NCI-H2029 (cell line): ENCODE results near the gene FNDC1.
"Not testable (repeated sequence)": the region's sequence is repeated elsewhere in the genome, so short reads cannot be mapped to it uniquely, and the experiment has no call there.

Experiments
- DNase-seq: peaks from one replicate; lab custom pipeline; 2025; lab: John Stamatoyannopoulos, UW

FNDC1 gene

DNA sequence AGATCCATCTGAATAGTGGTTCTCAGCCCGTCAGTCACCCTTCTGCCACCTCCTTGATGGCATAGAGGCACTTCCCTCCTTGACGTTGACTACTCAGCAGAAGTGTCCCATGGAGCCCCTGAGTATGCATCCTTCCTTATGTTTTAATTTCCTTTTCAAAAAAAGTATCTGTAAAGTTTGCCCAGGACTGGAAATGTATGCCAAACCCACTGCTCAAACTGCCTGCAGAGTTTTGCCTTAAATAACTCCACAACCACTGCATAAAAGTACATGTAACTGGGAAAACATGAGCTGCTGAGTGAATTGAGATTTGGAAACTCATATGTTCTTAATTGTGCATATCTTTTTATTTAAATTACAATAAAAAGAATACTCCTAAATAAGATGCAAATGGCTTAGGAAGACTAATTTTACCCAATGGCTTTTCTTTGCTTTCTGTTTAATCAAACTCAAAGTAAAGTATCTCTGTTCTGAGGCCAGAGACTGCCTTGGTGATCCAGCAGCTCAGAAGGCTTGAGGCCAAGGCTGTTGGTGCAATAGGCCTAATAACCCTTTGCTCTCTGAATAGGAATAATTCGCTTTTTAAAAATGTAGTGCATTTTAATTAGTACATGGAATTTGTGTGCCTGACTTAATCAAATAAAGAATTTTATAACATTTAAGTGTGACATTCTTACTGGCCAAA lies 90.4 kb downstream of the FNDC1 start:
- DNase-seq = no peak

DNA sequence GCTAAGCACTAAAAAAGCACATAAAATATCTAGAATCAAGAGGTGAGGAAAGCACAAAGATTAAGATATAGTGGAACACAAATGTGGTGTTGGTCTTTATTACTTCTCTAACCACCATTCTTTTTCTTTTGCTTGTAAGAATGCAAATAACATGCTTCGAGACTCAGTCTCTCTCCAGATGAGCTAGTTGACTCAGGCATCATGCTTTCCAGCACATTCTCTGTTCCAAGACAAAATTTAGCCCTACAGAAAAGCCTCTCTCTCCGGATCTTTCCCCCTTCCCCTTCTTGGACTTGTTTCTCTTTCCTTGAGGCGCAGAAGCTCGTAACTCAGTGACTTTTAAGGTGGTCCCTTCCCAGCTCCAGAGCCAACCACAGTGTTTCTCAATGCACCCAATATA lies 91.0 kb downstream of the FNDC1 start:
- DNase-seq = no peak

DNA sequence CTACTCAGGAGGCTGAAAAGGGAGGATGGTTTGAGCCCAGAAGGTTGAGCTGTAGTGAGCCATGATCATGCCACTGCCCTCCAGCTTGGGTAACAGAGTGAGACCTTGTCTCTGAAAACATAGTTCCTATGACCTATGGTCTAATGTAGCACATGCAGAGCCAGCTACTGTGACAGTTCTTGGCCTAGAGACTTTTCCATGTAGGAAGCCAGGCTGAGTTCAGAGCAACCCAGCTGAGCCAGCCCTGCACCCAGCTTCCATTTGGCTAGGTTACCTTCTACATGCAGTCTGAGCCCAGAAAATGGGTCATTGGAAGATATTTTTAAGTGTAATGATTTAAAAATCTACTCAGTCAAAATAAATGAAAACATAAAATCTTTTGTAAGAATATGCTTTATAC lies 92.8 kb downstream of the FNDC1 start:
- no peak for DNase-seq

DNA sequence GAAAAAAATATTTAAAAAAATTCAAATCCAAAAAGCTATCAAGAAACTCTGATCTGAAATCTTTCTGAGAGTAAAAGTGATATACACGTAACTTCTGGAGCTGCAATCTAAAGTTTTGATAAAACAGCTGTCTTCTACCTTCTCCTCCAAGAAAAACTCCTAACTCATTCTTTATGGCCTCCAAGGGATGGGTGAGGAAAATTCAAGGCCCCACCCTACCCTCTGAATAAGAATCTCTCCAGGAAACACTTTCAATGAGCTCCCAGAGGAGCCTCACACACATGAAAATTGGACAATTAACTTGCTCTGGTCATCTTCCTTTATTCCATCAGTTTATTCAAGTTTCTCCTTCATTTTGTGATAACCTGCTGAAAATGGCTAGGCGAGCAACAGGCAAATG lies 93.4 kb downstream of the FNDC1 start:
- no peak for DNase-seq

DNA sequence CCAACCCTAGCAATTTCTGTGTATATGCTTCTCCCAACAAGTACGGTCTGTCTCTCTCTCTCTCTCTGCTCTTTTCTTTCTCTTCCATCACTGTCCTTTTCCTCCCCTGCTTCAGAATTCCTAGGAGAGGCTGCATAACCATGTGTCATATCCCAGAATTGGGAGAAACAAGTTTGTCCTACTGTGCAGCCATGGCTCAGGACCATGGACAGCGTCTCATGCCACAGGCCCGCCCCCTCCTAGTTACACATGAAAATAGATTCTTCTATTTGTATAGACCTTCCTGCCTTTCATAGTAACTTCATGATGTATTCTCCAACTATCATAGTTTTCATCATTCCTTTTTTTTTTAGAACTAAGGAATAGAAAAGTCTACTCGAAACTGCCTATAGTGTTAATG lies 98.0 kb downstream of the FNDC1 start:
- no peak for DNase-seq

DNA sequence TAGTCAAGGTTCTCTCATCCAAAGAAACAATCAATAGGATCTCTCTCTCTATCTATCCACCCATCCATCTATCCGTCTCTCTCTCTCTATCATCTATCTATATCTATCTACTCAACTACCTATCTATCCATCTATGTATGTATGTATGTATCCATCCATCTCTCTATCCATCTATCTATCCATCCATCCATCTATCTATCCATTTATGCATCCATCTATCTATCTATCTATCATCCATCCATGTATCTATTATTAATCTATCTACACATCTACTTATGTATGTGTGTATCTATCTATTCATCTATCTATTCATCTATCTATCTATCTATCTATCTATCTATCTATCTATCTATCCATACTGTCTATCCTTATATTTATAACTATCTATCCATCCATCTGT lies 99.3 kb downstream of the FNDC1 start:
- DNase-seq = no peak

DNA sequence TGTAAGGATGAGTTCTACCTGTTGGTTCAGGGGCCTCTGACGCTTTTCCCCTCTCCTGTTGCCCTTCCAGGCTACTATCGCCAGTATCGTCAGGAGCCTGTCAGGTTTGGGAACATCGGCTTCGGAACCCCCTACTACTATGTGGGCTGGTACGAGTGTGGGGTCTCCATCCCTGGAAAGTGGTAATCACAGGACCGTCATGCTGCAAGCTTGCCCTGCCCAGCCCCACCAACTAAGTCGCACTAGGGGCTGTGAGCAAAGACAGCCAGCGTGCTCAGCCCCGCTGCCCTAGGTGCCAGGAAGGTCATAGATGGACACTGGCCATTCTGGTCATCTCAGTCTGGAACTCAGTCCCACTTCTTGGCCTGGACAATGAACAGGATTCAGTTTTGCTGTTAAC lies 102.1 kb downstream of the FNDC1 start:
- no peak for DNase-seq

DNA sequence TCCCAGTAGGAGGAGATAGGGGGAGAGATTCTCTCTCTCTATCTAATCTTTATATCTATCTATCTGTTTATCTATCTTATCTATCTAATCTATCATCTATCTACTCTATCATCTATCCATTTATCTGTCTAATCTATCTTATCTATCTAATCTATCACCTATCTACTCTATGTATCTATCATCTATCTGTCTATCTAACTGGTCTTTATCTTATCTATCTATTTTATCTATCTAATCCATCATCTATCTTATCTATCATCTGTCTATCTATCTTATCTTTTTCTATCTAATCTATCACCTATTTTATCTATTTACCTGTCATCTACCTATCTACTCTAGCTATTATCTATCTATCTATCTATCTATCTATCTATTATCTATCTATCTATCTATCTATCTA lies 109.4 kb downstream of the FNDC1 start:
- DNase-seq = no peak

DNA sequence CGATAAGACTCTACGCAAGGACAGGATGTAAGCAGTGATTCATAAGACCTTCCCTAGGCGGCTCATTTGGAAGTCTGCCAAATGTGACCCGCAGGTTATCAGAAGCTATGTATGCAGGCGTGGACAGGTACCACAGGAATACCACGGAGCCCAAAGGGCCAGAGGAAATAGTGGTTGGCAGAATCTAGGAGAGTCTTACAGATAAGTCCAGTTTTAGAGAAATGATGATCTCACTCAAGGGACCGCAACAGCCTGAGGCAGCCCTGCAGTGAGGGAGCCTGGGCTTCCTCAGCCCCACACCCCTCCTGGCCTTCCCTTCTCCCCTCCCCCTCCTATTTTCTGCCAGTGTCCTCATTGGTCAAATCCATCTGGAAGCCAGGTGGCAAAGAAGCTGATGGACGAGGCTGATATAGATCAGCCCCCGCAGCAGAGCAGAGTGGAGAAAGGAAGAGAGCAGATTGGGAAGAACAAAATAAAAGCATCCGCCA lies 110.6 kb downstream of the FNDC1 start:
- no peak for DNase-seq

DNA sequence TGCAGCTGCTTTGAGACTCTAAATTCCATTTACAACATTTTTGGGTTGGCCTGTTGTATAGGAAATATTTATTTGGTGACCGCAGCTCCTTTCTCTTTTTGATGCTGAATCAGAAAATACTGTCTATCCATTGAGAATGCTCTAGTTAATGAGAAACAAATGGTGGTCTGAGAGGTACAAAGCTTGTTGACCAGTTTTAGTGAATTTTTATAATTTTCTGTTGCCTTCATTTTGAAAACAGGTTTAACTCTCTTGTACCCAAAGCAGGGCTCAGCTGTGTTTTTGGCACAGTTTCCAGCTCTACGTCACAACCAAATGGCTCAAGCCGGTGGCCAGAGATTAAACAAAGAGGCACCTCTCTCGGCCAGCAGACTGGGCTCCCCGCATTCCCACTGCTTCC lies 113.2 kb downstream of the FNDC1 start:
- DNase-seq = no peak

DNA sequence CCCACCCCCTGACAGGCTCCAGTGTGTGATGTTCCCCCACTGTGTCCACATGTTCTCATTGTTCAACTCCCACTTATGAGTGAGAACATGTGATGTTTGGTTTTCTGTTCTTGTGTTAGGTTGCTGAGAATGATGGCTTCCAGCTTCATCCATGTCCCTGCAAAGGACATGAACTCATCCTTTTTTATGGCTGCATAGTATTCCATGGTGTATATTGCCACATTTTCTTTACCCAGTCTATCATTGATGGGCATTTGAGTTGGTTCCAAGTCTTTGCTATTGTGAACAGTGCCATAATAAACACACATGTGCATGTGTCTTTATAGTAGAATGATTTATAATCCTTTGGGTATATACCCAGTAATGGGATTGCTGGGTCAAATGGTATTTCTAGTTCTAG lies 115.5 kb downstream of the FNDC1 start:
- not testable (repeated sequence) for DNase-seq

DNA sequence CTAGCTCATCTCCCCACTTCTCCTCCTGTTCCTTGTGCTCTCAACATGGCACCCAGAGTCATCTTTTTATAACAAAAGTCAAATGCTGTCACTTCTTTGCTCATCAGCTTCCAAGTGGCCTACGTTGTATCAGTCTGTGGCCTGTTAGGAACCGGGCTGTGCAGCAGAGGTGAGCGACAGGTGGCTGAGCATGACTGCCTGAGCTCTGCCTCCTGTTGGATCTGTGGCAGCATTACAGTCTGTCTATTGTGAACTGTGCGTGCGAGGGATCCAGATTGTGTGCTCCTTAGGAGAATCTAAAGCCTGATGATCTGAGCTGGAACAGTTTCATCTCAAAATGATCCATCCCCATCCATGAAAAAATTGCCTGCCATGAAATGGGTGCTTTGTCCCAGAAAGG lies 129.6 kb downstream of the FNDC1 start:
- no peak for DNase-seq

DNA sequence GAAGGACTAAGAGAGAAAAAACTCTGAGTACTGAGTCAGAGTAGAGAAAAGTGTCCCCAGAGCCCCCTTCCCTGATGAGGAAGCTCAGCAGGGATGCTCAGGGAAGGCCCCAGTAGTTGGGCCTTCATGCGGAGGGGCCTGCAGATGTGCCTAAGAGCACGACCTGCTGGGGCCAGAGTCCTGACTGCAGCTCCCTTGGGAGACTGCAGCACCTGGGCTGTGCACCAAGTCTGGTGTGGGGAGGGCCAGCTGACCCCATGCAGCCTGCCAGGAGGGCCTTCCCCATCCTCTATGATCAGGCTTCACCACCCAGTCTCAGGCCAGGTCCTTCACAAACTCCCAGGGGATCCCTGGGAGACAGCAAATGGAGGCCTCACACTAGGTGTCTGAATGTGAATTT lies 130.4 kb downstream of the FNDC1 start:
- no peak for DNase-seq

DNA sequence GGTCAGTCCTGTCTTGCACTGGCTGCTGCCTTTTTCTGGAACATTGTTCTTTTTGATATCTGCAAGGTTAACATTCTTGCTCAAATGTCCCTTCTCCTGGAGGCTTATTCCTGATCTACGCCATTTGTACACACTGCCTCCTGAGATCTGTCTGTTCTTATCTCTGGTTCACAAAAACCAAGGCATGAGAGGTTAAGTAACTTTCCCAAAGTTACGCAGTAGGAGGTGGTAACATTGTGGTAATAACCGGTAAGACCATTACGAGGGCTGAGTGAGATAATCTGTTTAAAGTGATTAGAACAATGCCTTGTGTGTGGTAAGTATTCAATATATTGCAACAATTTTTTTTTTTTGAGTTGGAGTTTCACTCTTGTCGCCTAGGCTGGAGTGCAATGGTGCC lies 132.1 kb downstream of the FNDC1 start:
- no peak for DNase-seq

DNA sequence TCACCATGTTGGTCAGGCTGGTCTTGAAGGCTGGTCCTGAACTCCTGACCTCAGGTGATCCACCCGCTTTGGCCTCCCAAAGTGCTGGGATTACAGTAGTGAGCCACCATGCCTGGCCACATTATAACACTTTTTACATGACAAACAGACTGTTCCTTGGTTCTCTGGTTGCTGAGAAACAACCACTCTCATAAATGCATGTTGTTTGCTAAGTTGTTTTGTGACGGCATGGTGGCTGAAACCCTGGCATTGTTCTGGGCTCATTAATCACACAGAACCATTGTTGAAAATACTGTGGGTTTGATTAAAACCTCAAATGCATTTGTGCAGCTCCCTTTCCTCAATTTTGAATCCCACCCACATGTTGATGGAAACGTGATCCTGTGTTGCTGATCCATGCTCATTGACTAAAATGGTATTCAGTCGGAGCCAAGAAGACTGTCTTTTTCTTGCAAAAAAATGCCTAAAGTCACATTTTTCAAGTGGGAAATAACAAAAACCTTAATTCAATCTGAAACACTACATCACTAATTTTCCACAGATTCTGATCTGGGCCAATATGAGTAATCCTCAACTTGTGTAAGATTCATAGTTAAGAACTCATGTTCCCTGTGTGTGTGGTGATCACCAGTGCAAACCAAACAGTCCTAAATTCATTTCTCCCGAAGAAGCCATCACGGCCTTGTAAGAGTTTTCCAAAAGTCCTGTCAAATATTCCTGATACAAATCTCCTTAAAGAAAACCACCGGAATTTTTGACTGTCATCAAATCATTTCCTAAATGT lies 132.8 kb downstream of the FNDC1 start:
- no peak for DNase-seq

DNA sequence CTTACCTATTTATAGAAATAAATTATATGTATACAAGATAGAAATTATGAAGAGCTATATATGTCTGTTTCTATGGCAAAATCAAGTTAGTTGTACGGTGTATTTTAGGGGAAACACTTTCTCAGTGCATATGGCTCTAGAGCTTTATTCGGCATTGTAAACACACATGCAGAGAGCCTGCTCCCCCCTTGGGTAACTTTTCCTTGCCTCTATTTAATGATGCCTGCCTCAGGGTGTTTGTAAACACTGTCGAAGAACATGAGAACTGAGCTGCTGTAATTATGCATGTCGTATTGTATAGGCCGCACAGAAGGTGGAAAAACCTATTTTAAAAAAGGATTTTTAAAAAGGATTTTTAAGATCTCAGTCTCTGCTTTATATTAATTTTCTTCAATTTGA lies 133.4 kb downstream of the FNDC1 start:
- DNase-seq = no peak

DNA sequence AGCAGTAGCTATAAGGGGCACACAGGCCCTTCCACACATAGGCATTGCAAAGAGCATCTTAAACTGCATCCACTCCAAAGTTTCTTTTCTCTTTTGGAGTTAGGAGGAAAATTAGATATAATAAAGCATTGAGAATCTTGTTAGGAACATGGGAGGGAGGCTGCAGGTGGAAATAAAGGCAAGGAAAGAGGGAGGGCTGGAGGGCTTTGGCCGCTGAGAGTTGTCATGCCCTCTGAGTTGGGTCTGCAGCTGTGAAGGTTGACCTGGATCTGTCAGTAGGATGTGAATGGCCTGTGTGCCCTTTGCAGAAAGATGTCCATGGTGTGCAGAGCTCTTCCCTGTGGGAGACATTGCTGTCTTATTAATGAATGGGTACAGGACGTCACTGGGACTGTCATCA lies 134.0 kb downstream of the FNDC1 start:
- no peak for DNase-seq

DNA sequence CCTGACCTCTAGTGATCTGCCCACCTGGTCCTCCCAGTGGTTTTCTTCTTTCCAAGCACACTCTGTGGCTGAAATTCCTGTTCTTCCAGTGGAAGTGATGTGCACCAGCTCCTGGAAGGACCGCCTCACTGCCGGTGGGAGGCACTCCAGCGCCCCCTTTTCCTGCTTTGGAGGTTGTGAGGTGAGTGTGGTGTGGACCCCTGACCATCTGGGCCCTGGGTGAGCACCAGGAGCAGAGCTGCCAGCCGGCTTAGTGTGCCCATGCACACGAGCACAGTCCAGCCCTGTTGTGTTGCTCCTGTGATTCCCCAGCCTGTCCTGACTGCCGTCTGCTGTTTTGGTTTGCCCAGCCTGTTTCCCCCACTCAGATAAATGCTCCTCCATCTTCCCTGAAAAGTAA lies 134.6 kb downstream of the FNDC1 start:
- no peak for DNase-seq

DNA sequence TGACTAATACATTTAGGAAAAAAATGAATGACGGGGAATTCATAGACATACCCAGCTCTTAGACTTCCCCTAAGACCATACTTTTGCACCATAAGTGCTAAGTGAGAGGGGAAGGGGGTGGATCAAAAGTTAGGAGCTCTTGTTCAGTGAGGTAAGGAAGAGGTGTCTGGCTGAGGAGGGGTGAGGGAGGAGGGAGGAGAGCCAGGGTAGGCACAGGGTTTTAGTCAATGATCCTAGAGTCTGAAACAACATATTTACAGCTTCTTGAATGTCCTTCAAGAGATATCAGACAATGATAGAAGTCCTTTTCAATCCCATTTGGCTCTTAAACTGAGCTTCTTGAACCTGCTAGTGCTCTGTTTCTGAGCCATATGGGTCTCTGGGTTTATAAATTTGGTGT lies 135.4 kb downstream of the FNDC1 start:
- DNase-seq = no peak

DNA sequence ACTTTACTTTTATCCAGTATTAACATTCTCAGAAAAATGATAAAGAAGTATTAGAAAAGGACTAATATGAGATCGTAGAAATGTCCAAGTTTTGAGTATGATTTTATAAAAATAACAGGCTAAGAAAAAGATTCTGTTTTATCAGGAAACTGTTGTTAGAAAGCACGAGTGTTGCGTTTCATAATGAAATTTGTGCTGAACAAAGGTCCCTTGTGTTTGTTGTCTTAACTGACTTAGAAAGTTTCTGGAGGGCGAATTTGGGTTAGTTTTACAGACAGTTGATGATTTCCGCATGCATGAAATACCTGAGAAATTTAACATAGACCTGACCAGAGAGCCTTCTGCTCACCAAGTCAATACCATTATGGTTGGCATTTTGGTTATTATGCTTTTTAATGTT lies 136.0 kb downstream of the FNDC1 start:
- DNase-seq = no peak

DNA sequence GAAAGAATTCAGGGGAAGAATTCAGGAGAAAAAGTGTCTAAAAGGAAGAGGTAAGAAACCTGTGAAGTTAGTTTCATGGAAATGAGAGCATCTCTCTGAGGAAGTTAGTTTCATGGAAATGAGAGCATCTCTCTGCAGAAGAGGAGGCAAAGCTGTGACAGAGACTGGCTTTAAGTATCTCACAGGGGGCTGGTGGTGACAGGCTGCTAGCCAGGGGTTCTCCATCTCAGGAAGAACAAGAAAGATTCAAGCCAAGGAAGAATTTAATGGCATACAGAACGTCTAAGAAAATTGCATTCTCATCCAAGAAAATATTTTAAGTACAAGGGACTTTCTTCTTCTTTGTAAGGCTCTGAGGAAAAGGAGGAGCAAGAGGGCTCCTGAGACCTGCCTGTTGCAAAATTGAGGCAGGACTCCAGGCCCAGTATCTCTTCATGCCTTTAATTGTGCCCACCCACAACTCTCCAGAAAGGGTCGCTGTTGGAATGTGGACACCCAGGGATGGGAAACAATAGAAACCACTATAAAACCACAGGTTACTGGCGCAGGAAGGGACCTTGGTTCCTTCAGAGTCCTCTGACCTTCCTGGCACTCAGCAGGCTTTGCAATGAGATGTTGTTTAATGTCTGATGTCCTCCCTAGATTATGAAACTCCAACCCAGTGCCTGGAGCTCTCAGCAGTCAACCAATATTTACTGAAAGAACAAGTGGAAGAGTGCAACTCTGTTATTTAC lies 136.8 kb downstream of the FNDC1 start:
- no peak for DNase-seq

DNA sequence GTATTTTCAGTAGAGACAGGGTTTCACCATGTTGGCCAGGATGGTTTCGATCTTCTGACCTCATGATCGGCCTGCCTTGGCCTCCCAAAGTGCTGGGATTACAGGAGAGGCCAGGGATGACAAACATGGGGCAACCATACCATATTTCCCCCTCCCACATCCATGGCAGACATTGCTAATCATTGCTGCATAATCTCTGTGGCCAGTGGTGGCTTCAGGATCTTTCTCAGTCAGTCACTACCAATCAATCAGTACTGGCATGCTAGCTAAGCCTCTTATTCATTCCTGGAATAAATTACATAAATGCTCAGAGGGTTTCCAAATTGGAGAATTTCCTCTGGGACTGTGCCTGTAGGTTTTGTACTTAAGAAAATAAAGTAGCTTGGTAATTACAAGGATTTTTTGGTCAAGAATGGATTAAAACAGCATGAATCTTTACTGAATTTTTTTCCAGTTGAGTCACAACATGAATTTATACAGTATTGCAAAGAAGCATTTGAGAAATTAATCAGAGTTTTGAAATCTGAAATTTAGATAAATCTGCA lies 138.1 kb downstream of the FNDC1 start:
- DNase-seq = no peak

DNA sequence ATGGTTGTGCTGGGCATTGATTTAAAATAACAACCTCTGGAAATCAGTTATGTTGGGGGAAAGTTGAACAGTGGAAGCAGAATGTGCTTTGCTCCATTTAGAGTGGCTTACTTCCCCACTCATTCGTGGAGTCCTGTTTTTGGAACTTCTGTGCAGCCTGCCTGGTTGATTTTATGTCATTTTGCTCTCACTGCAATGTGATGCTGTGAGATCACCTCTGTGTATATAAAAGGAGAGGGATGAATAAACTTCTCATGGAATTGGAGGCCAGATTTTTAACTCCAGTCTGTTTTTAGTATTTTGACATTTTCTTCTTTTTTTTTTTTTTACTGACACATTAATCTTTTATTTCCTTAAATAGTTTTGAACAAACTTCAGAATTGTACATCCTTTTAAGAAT lies 139.0 kb downstream of the FNDC1 start:
- no peak for DNase-seq
